ENCODE measurements around the gene SMARCA1.
A peak's percentile ranks its signal among the peaks of the same experiment; 100 is the strongest.
"Not testable (repeated sequence)": the region's sequence is repeated elsewhere in the genome, so short reads cannot be mapped to it uniquely, and the experiment has no call there.

The SMARCA1 gene, protein sequence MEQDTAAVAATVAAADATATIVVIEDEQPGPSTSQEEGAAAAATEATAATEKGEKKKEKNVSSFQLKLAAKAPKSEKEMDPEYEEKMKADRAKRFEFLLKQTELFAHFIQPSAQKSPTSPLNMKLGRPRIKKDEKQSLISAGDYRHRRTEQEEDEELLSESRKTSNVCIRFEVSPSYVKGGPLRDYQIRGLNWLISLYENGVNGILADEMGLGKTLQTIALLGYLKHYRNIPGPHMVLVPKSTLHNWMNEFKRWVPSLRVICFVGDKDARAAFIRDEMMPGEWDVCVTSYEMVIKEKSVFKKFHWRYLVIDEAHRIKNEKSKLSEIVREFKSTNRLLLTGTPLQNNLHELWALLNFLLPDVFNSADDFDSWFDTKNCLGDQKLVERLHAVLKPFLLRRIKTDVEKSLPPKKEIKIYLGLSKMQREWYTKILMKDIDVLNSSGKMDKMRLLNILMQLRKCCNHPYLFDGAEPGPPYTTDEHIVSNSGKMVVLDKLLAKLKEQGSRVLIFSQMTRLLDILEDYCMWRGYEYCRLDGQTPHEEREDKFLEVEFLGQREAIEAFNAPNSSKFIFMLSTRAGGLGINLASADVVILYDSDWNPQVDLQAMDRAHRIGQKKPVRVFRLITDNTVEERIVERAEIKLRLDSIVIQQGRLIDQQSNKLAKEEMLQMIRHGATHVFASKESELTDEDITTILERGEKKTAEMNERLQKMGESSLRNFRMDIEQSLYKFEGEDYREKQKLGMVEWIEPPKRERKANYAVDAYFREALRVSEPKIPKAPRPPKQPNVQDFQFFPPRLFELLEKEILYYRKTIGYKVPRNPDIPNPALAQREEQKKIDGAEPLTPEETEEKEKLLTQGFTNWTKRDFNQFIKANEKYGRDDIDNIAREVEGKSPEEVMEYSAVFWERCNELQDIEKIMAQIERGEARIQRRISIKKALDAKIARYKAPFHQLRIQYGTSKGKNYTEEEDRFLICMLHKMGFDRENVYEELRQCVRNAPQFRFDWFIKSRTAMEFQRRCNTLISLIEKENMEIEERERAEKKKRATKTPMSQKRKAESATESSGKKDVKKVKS

DNA sequence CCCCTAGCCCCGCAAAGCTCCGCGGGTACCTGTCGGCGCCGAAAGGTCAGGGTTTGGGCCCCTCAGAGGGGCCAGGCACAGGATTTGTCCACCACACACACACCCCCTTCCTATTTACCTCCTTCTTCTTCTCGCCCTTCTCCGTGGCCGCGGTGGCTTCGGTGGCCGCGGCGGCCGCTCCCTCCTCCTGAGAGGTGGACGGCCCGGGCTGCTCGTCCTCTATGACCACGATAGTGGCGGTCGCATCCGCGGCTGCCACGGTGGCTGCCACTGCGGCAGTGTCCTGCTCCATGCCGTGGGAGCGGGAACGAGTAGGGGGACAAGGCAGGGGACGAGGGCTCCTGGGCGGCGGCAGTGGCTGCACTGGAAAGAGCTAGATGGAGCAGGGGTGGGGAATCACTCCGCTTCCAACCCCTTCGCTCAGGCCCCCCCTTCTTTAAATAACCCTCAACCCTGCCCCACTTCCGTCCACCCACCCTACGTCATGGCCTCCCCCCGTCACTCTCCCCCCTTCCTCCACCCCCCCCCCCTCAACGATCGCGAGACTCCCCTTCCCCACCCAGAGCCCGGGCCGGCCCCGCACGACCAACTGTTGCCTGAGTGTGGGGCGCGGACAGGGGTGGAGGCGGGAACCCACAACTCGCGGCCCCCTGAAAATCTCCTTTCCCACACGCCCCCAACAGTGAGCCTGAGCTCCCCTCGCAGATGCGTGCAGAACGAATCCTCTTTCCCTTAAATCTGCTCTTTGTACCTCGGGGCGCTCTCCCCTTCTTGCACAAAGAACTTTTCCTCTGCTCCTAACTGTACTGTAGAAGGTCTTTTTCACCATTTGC lies at the start of gene SMARCA1:
Gene SMARCA1, minus strand, starts transcription at position 412 of the 833 bp plus-strand sequence. Its CDS starts 120 bp downstream, at position 292.
- no peak for DNase-seq (ENCODE audit: low read depth in 2 of 2)

- DNase-seq (ENCODE audit: low read depth in 2 of 2): no peak
Measured at GRCh38 chrX:129572422-129572821, 49.1 kb upstream of the SMARCA1 start.

- DNase-seq (ENCODE audit: low read depth in 2 of 2): no peak
Measured at GRCh38 chrX:129568349-129568748, 45.1 kb upstream of the SMARCA1 start.

DNA sequence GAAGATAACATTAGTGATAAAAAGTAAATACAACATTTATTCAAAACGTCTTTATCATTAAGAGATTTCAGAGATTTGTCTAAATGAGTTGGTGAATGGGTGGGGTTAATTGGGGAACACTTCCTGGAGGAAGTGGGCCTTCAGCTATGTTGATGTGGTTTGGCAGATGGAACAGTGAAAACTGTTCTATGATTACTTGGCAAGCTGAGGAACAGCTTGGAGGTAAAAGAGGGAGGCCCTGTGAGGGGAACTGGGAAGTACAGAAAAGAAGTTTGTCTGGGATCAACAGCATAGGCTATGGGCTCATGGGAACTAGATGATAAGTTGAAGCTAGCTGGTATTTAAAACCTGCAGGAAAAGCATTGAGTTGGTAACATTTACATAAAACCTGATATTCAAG lies 42.8 kb upstream of the SMARCA1 start:
- DNase-seq (ENCODE audit: low read depth in 2 of 2): no peak

GRCh38 chrX:129565046-129565650 lies 41.9 kb upstream of the SMARCA1 start:
- no peak for DNase-seq (ENCODE audit: low read depth in 2 of 2)

DNA sequence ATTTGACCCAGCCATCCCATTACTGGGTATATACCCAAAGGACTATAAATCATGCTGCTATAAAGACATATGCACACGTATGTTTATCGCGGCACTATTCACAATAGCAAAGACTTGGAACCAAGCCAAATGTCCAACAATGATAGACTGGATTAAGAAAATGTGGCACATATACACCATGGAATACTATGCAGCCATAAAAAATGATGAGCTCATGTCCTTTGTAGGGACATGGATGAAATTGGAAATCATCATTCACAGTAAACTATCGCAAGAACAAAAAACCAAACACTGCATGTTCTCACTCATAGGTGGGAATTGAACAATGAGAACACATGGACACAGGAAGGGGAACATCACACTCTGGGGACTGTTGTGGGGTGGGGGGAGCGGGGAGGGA lies 41.1 kb upstream of the SMARCA1 start:
- not testable (repeated sequence) for DNase-seq (ENCODE audit: low read depth in 2 of 2)

DNA sequence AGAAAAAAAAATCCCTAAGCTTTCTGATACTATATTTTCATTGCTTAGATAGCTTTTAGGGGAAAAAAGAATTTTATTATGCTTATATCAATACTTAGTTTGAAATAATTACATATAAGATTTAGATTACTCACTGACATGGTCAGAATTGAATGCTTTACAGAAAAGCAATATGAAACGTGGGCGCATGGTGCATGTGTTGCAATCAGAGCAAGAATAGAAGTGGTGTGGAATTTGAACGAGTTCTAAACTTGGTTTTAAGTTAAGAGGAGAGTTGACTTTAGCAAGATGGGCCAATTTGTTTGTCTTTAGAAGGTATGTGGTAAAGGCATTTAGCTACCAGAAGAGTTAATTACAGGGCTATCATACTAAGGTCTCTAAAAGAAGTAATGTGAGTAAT lies 38.2 kb upstream of the SMARCA1 start:
- no peak for DNase-seq (ENCODE audit: low read depth in 2 of 2)

DNA sequence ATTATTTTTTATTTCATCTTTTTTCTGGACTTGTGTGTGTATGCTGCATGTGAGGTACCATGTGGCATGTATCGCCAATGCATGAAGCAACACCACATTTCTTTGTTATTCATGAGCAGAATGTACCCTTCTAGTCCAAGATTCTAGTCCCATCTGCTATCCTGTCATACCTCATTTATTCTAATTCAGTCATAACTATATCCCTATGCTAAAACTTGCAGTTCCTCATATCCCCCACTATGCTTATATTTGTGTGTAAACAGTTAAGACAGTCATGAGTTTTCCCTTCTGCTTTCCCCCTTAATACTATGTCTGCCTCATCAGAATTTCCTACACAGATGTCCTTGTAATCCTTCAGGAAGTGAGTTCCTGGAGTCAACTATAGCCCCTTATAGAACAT lies 36.5 kb upstream of the SMARCA1 start:
- DNase-seq (ENCODE audit: low read depth in 2 of 2): no peak

- DNase-seq (ENCODE audit: low read depth in 2 of 2): no peak
Measured at GRCh38 chrX:129557844-129558480, 34.7 kb upstream of the SMARCA1 start.

DNA sequence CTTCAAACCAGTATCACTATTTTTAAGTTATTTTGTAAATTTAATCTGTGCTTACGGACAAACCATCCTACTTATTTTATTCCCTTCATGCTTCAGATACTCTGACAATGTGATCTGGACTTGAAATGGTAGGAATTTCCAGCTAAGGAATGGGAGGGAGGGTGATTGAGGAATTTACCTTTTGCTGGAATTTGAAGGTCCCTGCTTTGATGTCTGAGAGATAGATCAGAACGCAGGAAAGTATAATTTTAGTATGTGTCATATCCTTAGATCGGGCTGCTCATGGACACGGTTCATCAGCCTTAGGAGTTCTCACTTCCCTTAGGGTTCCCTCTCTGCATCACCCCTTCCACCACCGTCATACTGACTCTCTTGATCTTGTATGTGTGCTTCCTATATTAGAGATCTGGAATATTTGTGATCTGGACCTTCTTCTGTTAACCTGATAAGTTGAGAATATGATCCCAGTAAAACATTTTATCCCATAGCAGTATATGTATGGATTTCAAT lies 33.6 kb upstream of the SMARCA1 start:
- no peak for DNase-seq (ENCODE audit: low read depth in 2 of 2)

DNA sequence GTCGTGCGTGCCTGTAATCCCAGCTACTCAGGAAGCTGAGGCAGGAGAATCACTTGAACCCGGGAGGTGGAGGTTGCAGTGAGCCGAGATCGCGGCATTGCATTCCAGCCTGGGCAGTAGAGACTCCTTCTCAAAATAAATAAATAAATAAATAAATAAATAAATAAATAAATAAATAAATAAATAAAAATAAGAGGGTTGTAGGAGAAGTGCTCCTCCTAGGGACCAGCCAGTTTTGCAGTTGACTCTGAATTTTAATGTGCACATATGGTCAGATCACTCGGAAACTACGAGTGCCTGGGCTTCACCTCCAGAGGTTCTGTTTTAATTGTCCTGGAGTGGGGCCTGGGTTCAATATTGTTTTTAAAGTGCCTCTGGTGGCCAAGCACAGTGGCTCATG lies 31.5 kb upstream of the SMARCA1 start:
- DNase-seq (ENCODE audit: low read depth in 2 of 2): not testable (repeated sequence)

- DNase-seq (ENCODE audit: low read depth in 2 of 2): no peak
Measured at GRCh38 chrX:129553619-129554288, 30.5 kb upstream of the SMARCA1 start.

- DNase-seq (ENCODE audit: low read depth in 2 of 2): no peak
Measured at GRCh38 chrX:129549124-129549523, 25.8 kb upstream of the SMARCA1 start.

- no peak for DNase-seq (ENCODE audit: low read depth in 2 of 2)
Measured at GRCh38 chrX:129545408-129545807, 22.1 kb upstream of the SMARCA1 start.

DNA sequence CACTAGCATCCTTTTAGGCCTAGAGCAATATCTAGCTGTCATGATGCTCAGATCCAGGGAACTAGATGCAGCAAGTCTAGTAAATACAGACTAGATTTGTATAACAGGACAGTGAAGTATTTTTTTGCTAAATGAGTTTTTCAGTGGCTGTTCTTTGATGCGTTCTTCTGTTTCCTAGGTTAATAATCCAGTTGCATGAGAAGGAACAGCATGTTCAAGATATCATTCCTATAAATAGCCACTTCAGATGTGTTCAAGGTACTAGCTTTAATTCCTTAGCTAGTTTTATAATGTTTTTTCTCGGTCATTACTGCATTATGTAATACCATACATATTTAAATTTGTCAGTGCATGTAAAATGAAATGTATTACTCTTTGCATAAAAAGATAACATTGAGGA lies 21.5 kb upstream of the SMARCA1 start:
- DNase-seq (ENCODE audit: low read depth in 2 of 2): no peak

DNA sequence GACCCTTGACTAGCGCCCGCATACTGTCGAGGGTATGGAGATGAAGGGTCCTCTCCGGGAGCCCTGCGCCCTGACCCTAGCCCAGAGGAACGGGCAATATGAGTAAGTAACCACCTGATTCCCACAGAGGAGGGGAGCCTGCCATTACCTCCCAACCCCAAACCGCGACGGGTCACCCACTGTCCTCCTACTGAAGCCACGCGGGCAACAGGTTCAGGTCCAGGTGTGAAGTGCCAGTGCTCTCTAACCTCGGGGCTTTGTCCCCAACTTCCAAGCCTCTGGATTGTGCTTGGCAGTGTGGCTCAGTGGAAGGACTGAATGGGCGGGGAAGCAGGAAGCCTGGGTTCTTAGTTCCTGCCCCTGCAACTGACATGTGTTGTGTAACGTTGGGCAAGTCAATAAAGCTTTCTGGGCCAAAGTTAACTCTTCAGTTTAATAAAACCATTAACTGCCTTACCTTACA lies 17.5 kb upstream of the SMARCA1 start:
- DNase-seq (ENCODE audit: low read depth in 2 of 2): no peak

DNA sequence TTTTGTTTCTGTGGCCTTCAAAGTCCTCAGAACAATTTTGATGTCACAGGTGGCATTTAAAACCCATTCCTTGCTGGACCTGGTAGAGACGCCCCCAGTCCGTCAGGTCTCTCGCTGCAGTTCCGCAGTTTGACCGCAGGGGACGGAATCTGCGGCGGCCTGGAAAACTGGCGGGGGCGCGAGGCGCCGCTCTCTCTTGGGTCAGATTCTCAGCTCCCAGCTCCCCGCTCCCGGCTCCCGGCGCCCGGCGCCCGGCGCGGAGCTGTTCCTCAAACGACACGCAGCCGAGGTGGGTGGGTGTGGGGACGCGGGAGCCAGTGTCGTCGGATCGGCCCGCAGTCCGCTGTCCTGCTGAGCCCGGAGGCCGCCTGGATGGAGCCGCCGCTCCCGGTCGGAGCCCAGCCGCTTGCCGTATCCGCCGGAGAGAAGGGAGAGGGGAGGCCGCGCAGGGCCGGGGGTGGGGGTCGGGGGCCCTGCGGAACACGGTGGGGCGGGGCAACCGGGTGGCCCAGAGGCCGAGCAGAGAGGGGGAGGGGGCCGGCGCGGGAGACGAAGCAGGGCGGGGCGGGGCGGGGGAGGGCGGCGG lies 16.9 kb upstream of the SMARCA1 start, which contains the start of gene OCRL:
Gene OCRL, plus strand, starts transcription at position 192 of the 586 bp plus-strand sequence. Its CDS starts 181 bp downstream, at position 373.
- peak; percentile 23 to 30 for DNase-seq (ENCODE audit: low read depth in 2 of 2)

GRCh38 chrX:129534816-129535578 lies 11.7 kb upstream of the SMARCA1 start:
- no peak for DNase-seq (ENCODE audit: low read depth in 2 of 2)

All from stimulated activated CD4-positive, alpha-beta T cell treated with anti-CD3 and anti-CD28 coated beads, Interleukin-15, amount 100 ng/mL, for 48 hours (primary cell).